Motor neuron (in vitro differentiated cells): Measurements from ENCODE around the gene GPSM3. TPM values are rescaled to one million over a fixed set of nuclear protein-coding genes. Genes with fewer than 3 reads are reported as not detected.

Source experiments
- ATAC-seq, 8 experiments: fragments of 200-7000 bp; cut with Tn5 transposase; replicated peaks in 6 of 8; 2 replicates each; pipeline ENCODE4 v1.8.0; 2021; ENCODE audit warnings: mild to moderate bottlenecking in 8 of 8, moderate library complexity in 8 of 8
- H3K27ac ChIP-seq, 2 donors: fragments of 250-450 bp; sonication (Bioruptor Pico); 2 replicates each; pipeline ENCODE4 v1.9.0; 2021; ENCODE audit warnings: antibody characterized with exemption in 2 of 2, mild to moderate bottlenecking in 2 of 2, moderate library complexity in 1 of 2
- H3K4me1 ChIP-seq, 2 donors: fragments of 250-450 bp; sonication (Bioruptor Pico); replicated peaks in 1 of 2; 2 replicates each; pipeline ENCODE4 v1.6.1; 2021; ENCODE audit warnings: antibody characterized with exemption in 2 of 2, mild to moderate bottlenecking in 2 of 2, moderate library complexity in 1 of 2
- H3K4me3 ChIP-seq, 5 donors: fragments of 250-450 bp; sonication (Bioruptor Pico); 2 replicates each; pipeline ENCODE4 v1.9.0; 2021; ENCODE audit warnings: antibody characterized with exemption in 5 of 5, mild to moderate bottlenecking in 5 of 5, moderate library complexity in 4 of 5
- WGBS, 10 experiments: fragments of 450-650 bp; shearing (Covaris generic); methylation state at CpG; one replicate each; pipeline ENCODE4 v1.0.0; 2022; 5-methylcytosine and 5-hydroxymethylcytosine counted together
- in situ Hi-C, 9 experiments: fragments of 400-800 bp; cut with MboI; loops; one replicate each; pipeline ENCODE4 v1.15.0; 2021; ENCODE audit warnings: low sequenced_read_pairs in 9 of 9, low pct_unique_long_range_greater_than_20kb in 2 of 9; ENCODE audit not compliant: unreplicated experiment in 9 of 9
- total RNA-seq, 8 experiments: library from RNA; unstranded; fragments of 300-600 nt; gene quantifications; 2 replicates each; pipeline versions ENCODE4 v1.2.3 to v1.2.4, GENCODE V29; 2022

GPSM3 gene
- total RNA-seq = 1 to 10 TPM in 7 of 8 experiments, under 1 TPM in 1; 0.60 to 7.7 (median 1.4) TPM

GRCh38 chr6:32192608-32193039, at the start of gene GPSM3:
TSS of gene GPSM3 (minus strand) at chr6:32192643. CDS start at chr6:32192513, 130 bp downstream.
- 43% methylated on average over 1 of the region's 5 CpGs; no CpG with 5 or more reads in 9 of the 10 experiments for WGBS, 10 experiments
- in situ Hi-C loops = loop anchor here in 1 of 9 experiments (25.0 kb wide), 1 partner anchor 655 kb away; the partner anchor contains the start of genes ATP6V1G2, DDX39B, MCCD1 and NFKBIL1
- peaks cover 29 to 30% of the 10 kb centered on the region in 2 donors for H3K4me1 ChIP-seq
- no peak within 1 kb of the TSS for H3K27ac ChIP-seq
- no peak within 1 kb of the TSS for H3K4me3 ChIP-seq
- no peak for ATAC-seq

DNA sequence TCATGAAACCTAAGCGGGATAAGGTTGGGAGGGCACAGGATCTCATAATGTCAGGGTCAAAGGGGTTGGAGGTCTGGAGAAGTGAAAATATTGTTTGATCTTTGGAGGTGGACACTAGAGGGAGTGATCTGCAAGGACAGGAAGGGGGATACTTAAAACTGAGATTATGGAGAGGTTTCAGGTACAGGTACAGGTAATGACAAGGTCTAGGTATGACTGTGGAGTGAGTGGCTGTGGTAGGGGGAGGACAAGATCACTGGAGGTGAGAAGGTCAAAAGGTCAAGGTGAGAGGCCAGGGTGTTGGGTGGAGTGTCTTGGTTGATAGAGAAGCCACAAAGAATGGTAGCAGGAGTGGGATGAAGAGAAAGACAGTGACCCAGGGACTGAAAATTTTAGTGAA, 48.2 kb upstream of the GPSM3 start:
- Histone ChIP-seq H3K4me3 (no peak overlapping the region), H3K27ac (no peak overlapping the region), H3K4me1 (no peaks in the 10 kb centered on the region)
- ATAC-seq = no peak
- WGBS, 10 experiments = 50 to 100% (median 100%) methylated on average over 1 of the region's 1 CpG; no CpG with 5 or more reads in 5 of the 10 experiments
- in situ Hi-C loops = loop anchor here in 1 of 9 experiments (25.0 kb wide), 1 partner anchor 547 kb away; no protein-coding TSS in a partner anchor

DNA sequence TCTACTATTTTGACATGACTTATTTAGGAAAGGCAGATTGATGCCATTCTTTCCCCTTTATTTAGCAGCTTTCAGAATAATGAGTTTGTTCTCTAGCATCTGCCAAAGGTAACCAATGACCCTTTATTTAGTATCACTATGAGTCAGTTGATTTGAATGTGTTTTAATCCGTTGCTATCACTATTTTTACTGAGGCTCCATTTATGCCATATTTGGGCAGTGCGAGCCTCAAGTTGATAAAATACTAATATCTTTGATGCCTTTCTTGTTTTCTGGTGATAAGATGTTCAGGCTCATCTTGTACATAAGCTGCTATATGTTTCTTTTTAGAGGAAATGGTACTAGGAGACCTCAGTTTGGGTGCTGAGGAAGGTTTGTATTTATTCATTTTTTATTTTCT, 47.0 kb upstream of the GPSM3 start:
- H3K27ac ChIP-seq = no peak overlapping the region
- no peak for ATAC-seq
- WGBS, 10 experiments = 28 to 88% (median 79%) methylated on average over 1 to 2 of the region's 2 CpGs
- no peak overlapping the region for H3K4me3 ChIP-seq
- in situ Hi-C loops = loop anchor here in 1 of 9 experiments (25.0 kb wide), 1 partner anchor 548 kb away; no protein-coding TSS in a partner anchor
- H3K4me1 ChIP-seq = no peaks in the 10 kb centered on the region

GRCh38 chr6:32234934-32235333, 42.5 kb upstream of the GPSM3 start:
- no peak for ATAC-seq
- H3K4me1 ChIP-seq = no peaks in the 10 kb centered on the region
- H3K4me3 ChIP-seq = no peak overlapping the region
- no peak overlapping the region for H3K27ac ChIP-seq
- 0 to 88% (median 52%) methylated on average over 1 to 3 of the region's 4 CpGs; no CpG with 5 or more reads in 4 of the 10 experiments for WGBS, 10 experiments
- in situ Hi-C loops = loop anchor here in 1 of 9 experiments (25.0 kb wide), 1 partner anchor 552 kb away; no protein-coding TSS in a partner anchor

DNA sequence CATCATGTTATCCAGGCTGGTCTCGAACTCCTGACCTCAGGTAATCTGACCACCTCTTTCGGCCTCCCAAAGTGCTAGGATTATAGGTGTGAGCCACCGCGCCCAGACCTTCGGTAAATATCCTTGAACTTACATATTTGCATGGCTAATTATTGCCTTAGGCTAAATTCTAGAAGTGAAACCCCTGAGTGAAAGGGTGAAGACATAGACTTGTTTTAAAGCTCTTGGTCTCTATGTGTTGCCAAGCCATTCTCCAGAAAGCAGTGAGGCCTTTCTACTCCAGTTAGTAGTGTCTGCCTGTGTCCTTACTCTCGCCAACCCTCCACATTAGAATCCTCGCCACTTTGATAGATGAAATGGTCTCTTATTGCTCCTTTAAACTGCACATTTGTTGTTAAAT, 34.0 kb upstream of the GPSM3 start:
- no peaks in the 10 kb centered on the region for H3K4me1 ChIP-seq
- WGBS, 10 experiments = 17 to 100% (median 81%) methylated on average over 2 to 7 of the region's 7 CpGs; no CpG with 5 or more reads in 1 of the 10 experiments
- H3K4me3 ChIP-seq = no peak overlapping the region
- no peak for ATAC-seq
- no peak overlapping the region for H3K27ac ChIP-seq
- in situ Hi-C loops = loop anchor here in 1 of 9 experiments (25.0 kb wide), 1 partner anchor 561 kb away; no protein-coding TSS in a partner anchor

DNA sequence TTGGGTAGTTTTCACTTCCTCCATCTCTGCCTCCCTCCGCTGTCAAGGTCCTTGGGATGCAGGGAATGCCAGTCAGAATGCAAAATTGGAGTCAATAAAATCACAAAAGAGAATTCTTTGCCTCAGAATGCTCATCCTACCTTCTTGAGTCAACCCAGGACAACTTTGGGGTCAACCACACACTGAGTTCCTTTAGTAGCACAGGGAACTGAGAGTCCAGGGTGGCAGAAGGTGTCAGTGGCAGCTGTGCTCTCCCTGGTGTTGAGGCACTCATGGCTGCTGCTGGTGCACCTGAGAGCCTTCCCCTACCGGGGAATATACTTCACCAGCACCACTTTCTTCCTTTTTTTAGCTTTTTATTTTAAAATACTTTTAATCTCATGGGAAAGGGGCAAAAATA, 32.3 kb upstream of the GPSM3 start:
- in situ Hi-C loops = loop anchor here in 1 of 9 experiments (25.0 kb wide), 1 partner anchor 563 kb away; no protein-coding TSS in a partner anchor

GRCh38 chr6:32223258-32224235, 31.1 kb upstream of the GPSM3 start, which contains the start of gene NOTCH4:
TSS of gene NOTCH4 (minus strand) at chr6:32224067. CDS start at chr6:32223928, 139 bp downstream.
- Histone ChIP-seq H3K27ac (no peak within 1 kb of the TSS), H3K4me1 (no peaks in the 10 kb centered on the region), H3K4me3 (no peak within 1 kb of the TSS)
- in situ Hi-C loops = no loop called here
- WGBS, 10 experiments = 33 to 93% (median 68%) methylated on average over 1 to 6 of the region's 20 CpGs; no CpG with 5 or more reads in 4 of the 10 experiments
- ATAC-seq = no peak

More for the DNA sequence above, 32.3 kb upstream of the GPSM3 start:
- Histone ChIP-seq H3K4me3 (no peak overlapping the region), H3K4me1 (no peaks in the 10 kb centered on the region), H3K27ac (no peak overlapping the region)
- WGBS, 10 experiments = 17 to 100% (median 67%) methylated on average over 1 to 2 of the region's 2 CpGs; no CpG with 5 or more reads in 3 of the 10 experiments
- no peak for ATAC-seq

- no peak overlapping the region for H3K4me3 ChIP-seq
- in situ Hi-C loops = no loop called here
- no peak overlapping the region for H3K27ac ChIP-seq
- no peaks in the 10 kb centered on the region for H3K4me1 ChIP-seq
- no peak for ATAC-seq
- 0 to 100% (median 100%) methylated on average over 1 to 2 of the region's 8 CpGs; no CpG with 5 or more reads in 7 of the 10 experiments for WGBS, 10 experiments
Measured at GRCh38 chr6:32222333-32223230, 30.1 kb upstream of the GPSM3 start.

GRCh38 chr6:32220021-32220420, 27.6 kb upstream of the GPSM3 start:
- in situ Hi-C loops = no loop called here
- Histone ChIP-seq H3K4me3 (no peak overlapping the region), H3K4me1 (no peaks in the 10 kb centered on the region), H3K27ac (no peak overlapping the region)
- 0 to 60% (median 56%) methylated on average over 1 to 3 of the region's 4 CpGs; no CpG with 5 or more reads in 7 of the 10 experiments for WGBS, 10 experiments
- no peak for ATAC-seq

DNA sequence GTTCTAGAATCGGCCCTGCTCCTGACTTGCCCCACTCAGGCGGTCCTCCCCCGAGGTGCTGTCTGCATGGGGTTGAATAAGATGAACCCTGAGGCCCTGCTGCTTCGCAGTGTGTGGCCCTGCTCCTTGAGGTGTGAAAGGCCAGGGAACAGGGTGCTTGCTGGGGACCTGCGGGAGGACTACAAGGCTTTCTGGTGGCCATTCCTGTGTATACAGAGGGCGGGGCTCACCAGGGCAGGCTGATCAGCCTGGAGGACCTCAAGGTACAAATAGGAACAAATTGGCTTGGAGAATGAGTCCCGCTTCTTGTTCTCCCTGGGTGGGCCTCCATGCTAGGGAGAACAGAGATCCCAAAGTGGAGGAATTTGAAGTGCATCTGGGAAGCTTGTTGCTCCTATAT, 25.7 kb upstream of the GPSM3 start:
- in situ Hi-C loops = no loop called here
- 0 to 100% (median 71%) methylated on average over 1 to 4 of the region's 7 CpGs; no CpG with 5 or more reads in 4 of the 10 experiments for WGBS, 10 experiments
- no peak overlapping the region for H3K27ac ChIP-seq
- H3K4me1 ChIP-seq = no peaks in the 10 kb centered on the region
- H3K4me3 ChIP-seq = no peak overlapping the region
- ATAC-seq = no peak

GRCh38 chr6:32216998-32217397, 24.6 kb upstream of the GPSM3 start:
- 0 to 94% (median 84%) methylated on average over 1 to 10 of the region's 11 CpGs; no CpG with 5 or more reads in 4 of the 10 experiments for WGBS, 10 experiments
- no peak for ATAC-seq
- no peak overlapping the region for H3K27ac ChIP-seq
- no peak overlapping the region for H3K4me3 ChIP-seq
- H3K4me1 ChIP-seq = no peaks in the 10 kb centered on the region
- in situ Hi-C loops = no loop called here

- Histone ChIP-seq H3K4me3 (no peak overlapping the region), H3K27ac (no peak overlapping the region), H3K4me1 (no peaks in the 10 kb centered on the region)
- 45 to 100% (median 77%) methylated on average over 1 to 9 of the region's 10 CpGs; no CpG with 5 or more reads in 3 of the 10 experiments for WGBS, 10 experiments
- in situ Hi-C loops = no loop called here
- ATAC-seq = no peak
Measured at GRCh38 chr6:32216285-32216684, 23.8 kb upstream of the GPSM3 start.
